Memory B cell (primary cell): ENCODE data around the gene TBRG4.
"Not testable (repeated sequence)": the region's sequence is repeated elsewhere in the genome, so short reads cannot be mapped to it uniquely, and the experiment has no call there.

Experiments
- ATAC-seq: fragments of 150-1000 bp; cut with Tn5 transposase; 2 replicates; pipeline ENCODE4 v1.10.0; 2021; ENCODE audit warnings: low read depth, mild to moderate bottlenecking, moderate library complexity
- DNase-seq, 2 donors: peaks; one replicate each; pipeline ENCODE4 v3.0.0; 2022; ENCODE audit warnings: low spot score in 2 of 2
- H3K27ac Mint-ChIP-seq: one replicate; pipeline ENCODE4 v1.8.0; 2022; ENCODE audit warnings: mild to moderate bottlenecking, moderate library complexity, mixed read lengths
- H3K27me3 Mint-ChIP-seq: one replicate; pipeline ENCODE4 v1.8.0; 2022; ENCODE audit warnings: mixed read lengths
- H3K36me3 Mint-ChIP-seq: one replicate; pipeline ENCODE4 v1.8.0; 2022; ENCODE audit warnings: mild to moderate bottlenecking, mixed read lengths
- H3K4me1 Mint-ChIP-seq: one replicate; pipeline ENCODE4 v1.8.0; 2022; ENCODE audit warnings: mixed read lengths
- H3K4me3 Mint-ChIP-seq: one replicate; pipeline ENCODE4 v1.8.0; 2022; ENCODE audit warnings: mild to moderate bottlenecking, moderate library complexity, mixed read lengths
- H3K9me3 Mint-ChIP-seq: one replicate; pipeline ENCODE4 v1.8.0; 2022; ENCODE audit warnings: mixed read lengths

Gene TBRG4

GRCh38 chr7:45111298-45112223 lies at the start of gene TBRG4:
TSS of gene TBRG4 (minus strand) at chr7:45111697. CDS start at chr7:45109237, 2,460 bp downstream.
- peak within 1 kb of the TSS; percentile 97 for H3K27ac Mint-ChIP-seq
- peak within 1 kb of the TSS; percentile 95 for H3K4me3 Mint-ChIP-seq
- no peaks in the 10 kb centered on the region for H3K9me3 Mint-ChIP-seq
- DNase-seq, result peak; percentile 90 to 91
- H3K36me3 Mint-ChIP-seq, result peaks cover 4% of the 10 kb centered on the region
- peaks cover 18% of the 10 kb centered on the region for H3K4me1 Mint-ChIP-seq
- ATAC-seq, result peak; percentile 95
- peaks cover 2% of the 10 kb centered on the region for H3K27me3 Mint-ChIP-seq

GRCh38 chr7:45161138-45161537 lies 49.6 kb upstream of the TBRG4 start:
- H3K4me3 Mint-ChIP-seq, result no peak overlapping the region
- H3K27me3 Mint-ChIP-seq, result peaks cover 31% of the 10 kb centered on the region
- peaks cover 2% of the 10 kb centered on the region for H3K36me3 Mint-ChIP-seq
- H3K4me1 Mint-ChIP-seq, result peaks cover 13% of the 10 kb centered on the region
- DNase-seq (no peak), ATAC-seq (no peak)
- H3K9me3 Mint-ChIP-seq, result peaks cover 4% of the 10 kb centered on the region
- no peak overlapping the region for H3K27ac Mint-ChIP-seq

DNA sequence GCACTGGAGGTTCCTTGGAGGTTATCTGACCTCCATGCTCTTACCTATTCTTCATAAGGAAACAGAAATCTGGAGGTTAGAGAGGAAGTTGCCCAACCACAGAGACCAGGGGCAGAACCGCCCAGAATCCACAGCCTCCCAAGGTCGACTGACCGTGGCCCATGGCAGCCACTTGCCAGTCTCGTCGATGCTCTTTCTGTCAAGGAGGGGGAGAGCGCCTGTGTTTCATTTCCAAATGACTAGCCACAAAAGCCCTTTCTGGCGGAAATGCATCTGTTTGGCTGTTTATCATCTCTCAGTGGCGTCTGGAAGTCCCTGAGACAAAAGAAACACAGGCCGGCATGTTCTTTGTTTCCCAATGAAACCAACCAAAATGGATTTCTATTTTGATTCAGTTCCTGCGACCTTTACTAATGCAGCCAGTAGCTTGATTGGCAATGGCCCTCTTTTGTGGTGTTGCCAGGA lies 49.0 kb upstream of the TBRG4 start:
- no peak overlapping the region for H3K27ac Mint-ChIP-seq
- H3K4me3 Mint-ChIP-seq, result peak overlapping the region; percentile 22
- H3K4me1 Mint-ChIP-seq, result peaks cover 13% of the 10 kb centered on the region
- H3K36me3 Mint-ChIP-seq, result peaks cover 2% of the 10 kb centered on the region
- peaks cover 4% of the 10 kb centered on the region for H3K9me3 Mint-ChIP-seq
- H3K27me3 Mint-ChIP-seq, result peaks cover 31% of the 10 kb centered on the region
- DNase-seq (no peak), ATAC-seq (peak; percentile 72)

- Mint-ChIP-seq H3K36me3 (no peaks in the 10 kb centered on the region), H3K9me3 (no peaks in the 10 kb centered on the region), H3K27me3 (peaks cover 34% of the 10 kb centered on the region), H3K27ac (no peak overlapping the region), H3K4me1 (peaks cover 13% of the 10 kb centered on the region), H3K4me3 (no peak overlapping the region)
- ATAC-seq, result no peak
- no peak for DNase-seq
Observed at GRCh38 chr7:45159296-45159695, 47.8 kb upstream of the TBRG4 start.

DNA sequence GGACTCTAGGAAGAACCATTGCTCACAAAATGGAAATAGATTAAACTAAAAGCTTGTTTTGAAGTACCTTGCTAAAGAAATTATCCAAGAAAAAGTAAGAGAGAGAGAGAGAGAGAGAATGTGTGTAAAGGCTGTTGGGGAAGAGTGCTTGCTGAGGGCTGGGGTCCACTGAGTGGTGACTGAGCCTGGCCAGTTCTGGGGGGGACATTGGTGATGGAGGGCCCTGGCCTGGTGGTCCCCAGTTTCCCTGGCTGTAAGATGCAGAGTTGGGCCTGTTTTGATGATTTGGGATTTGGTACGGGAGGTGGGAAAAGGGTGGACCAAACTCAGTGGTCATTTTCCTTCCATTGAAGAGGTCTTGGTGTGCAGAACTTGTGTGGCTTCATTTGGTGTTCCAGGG lies 47.0 kb upstream of the TBRG4 start:
- no peak for ATAC-seq
- H3K4me1 Mint-ChIP-seq, result peaks cover 13% of the 10 kb centered on the region
- no peak overlapping the region for H3K27ac Mint-ChIP-seq
- H3K27me3 Mint-ChIP-seq, result peaks cover 36% of the 10 kb centered on the region
- H3K9me3 Mint-ChIP-seq, result no peaks in the 10 kb centered on the region
- no peaks in the 10 kb centered on the region for H3K36me3 Mint-ChIP-seq
- no peak for DNase-seq
- no peak overlapping the region for H3K4me3 Mint-ChIP-seq

DNA sequence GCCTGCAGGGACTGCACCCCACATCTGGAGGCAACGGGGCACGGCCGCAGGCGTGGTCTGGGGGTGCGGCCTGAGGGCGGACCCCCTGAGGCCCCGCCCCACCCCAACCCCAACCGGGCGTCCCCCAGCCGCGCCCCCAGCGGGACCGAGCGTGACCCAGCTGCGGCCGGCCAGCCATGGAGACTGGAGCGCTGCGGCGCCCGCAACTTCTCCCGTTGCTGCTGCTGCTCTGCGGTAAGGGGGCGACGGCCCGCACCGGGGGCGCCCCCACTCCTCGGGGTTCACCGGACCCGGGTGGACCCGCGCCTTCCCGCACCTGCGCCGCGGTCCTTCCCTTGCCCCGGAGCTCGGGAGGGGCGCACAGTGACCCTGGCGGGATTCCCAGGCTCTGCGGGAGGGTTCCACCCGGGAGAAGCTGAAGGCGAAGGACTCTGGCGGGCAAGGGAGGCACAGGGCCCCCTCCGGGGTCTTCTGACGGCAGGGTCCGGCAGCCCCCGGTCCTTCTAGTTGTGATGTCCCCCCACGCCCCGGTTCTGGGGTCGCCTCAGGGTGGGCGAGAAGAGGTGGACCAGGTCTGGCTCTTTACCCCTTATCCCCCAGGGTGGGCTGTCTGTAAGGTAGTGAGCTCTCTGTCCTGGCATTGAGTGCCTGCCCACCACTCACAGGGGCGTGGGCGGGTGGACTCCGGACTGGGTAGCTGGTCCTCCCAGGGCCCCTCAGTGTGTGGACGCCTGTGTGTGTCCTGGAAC lies 46.3 kb upstream of the TBRG4 start, which contains the start of gene RAMP3:
Gene RAMP3 (plus strand): TSS at position 139 of the 749 bp plus-strand sequence. CDS start 38 bp downstream, at position 177.
- H3K27ac Mint-ChIP-seq, result no peak within 1 kb of the TSS
- peaks cover 39% of the 10 kb centered on the region for H3K27me3 Mint-ChIP-seq
- no peaks in the 10 kb centered on the region for H3K9me3 Mint-ChIP-seq
- ATAC-seq, result peak; percentile 43
- H3K4me1 Mint-ChIP-seq, result peaks cover 13% of the 10 kb centered on the region
- no peak for DNase-seq
- H3K4me3 Mint-ChIP-seq, result peak within 1 kb of the TSS; percentile 9
- H3K36me3 Mint-ChIP-seq, result no peaks in the 10 kb centered on the region

DNA sequence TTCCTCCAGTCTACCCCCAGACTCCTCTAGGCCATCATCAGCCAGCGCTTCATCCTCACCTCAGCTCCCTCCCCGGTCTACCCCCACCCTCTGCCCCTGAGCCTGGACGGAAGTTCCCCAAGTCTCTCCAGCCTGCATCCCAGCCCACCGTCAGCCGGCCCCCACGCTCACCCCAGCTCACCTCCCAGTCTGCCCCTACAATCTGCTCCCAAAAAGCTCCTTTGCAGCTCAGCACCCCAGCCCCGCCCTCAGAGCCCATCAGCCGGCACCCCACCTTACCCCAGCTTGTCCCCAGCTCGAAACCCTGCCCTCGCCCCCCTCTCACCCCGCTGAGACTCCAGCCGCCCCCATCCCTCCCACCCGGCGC lies 45.8 kb upstream of the TBRG4 start:
- Mint-ChIP-seq H3K27me3 (peaks cover 41% of the 10 kb centered on the region), H3K9me3 (no peaks in the 10 kb centered on the region), H3K4me3 (no peak overlapping the region), H3K4me1 (peaks cover 13% of the 10 kb centered on the region), H3K27ac (no peak overlapping the region), H3K36me3 (no peaks in the 10 kb centered on the region)
- DNase-seq (no peak), ATAC-seq (no peak)

GRCh38 chr7:45156516-45157272 lies 45.2 kb upstream of the TBRG4 start:
- Mint-ChIP-seq H3K36me3 (no peaks in the 10 kb centered on the region), H3K4me3 (peak overlapping the region; percentile 9), H3K27ac (no peak overlapping the region), H3K4me1 (peaks cover 13% of the 10 kb centered on the region), H3K9me3 (no peaks in the 10 kb centered on the region), H3K27me3 (peaks cover 38% of the 10 kb centered on the region)
- DNase-seq, result no peak
- ATAC-seq, result no peak

GRCh38 chr7:45155941-45156340 lies 44.4 kb upstream of the TBRG4 start:
- peaks cover 8% of the 10 kb centered on the region for H3K4me1 Mint-ChIP-seq
- DNase-seq, result no peak
- H3K36me3 Mint-ChIP-seq, result no peaks in the 10 kb centered on the region
- no peak overlapping the region for H3K4me3 Mint-ChIP-seq
- H3K27me3 Mint-ChIP-seq, result peaks cover 31% of the 10 kb centered on the region
- H3K27ac Mint-ChIP-seq, result no peak overlapping the region
- no peaks in the 10 kb centered on the region for H3K9me3 Mint-ChIP-seq
- no peak for ATAC-seq

DNA sequence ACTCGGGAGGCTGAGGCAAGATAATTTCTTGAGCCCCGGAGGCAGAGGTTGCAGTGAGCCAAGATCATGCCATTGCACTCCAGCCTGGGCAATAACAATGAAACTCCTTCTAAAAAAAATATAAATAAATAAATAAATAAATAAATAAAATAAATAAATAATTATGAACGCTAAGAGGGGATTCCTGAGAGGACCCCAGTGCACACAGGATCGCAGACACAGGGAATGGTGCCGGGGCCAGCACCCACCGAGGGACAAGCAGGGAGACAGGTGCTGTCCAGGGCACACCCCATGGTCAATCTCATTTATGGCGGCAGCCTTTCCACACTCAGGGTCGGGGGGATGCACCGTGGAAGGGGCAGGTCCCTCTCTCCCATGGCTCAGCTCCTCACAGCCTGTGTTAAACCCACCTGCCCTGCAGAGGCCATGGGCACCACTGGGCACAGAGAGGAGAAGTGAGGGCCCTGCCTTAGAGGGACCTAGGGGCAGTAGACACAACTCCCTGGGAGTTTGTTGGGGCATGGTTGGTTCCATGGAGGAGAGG lies 43.9 kb upstream of the TBRG4 start:
- Mint-ChIP-seq H3K27me3 (peaks cover 33% of the 10 kb centered on the region), H3K9me3 (no peaks in the 10 kb centered on the region), H3K27ac (no peak overlapping the region), H3K4me1 (peaks cover 8% of the 10 kb centered on the region), H3K4me3 (no peak overlapping the region), H3K36me3 (no peaks in the 10 kb centered on the region)
- DNase-seq (no peak), ATAC-seq (no peak)

GRCh38 chr7:45153861-45154260 lies 42.4 kb upstream of the TBRG4 start:
- ATAC-seq, H3K9me3 Mint-ChIP-seq, H3K4me1 Mint-ChIP-seq, H3K4me3 Mint-ChIP-seq, H3K36me3 Mint-ChIP-seq, DNase-seq, H3K27ac Mint-ChIP-seq: not testable (repeated sequence)
- peaks cover 28% of the 10 kb centered on the region for H3K27me3 Mint-ChIP-seq

DNA sequence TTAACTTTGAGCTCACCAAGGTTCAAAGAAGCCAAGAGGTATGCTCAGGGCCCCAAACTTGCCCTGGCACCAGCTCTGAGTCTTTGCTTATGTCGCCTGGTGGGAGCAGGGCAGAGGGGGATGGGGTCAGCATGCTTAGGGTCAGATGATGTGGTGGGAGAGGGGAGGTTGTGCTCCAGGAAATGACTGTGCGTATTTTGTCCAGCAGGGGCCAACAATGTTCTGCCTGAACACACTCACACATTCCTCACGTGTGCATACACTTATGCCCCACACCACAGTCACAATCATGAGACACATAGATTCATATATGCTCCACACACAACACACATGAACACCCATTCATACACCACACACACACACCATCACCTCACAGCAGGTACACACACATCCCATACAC lies 41.7 kb upstream of the TBRG4 start:
- no peaks in the 10 kb centered on the region for H3K9me3 Mint-ChIP-seq
- ATAC-seq (no peak), DNase-seq (no peak)
- no peak overlapping the region for H3K4me3 Mint-ChIP-seq
- peaks cover 26% of the 10 kb centered on the region for H3K27me3 Mint-ChIP-seq
- H3K36me3 Mint-ChIP-seq, result no peaks in the 10 kb centered on the region
- H3K27ac Mint-ChIP-seq, result no peak overlapping the region
- peaks cover 4% of the 10 kb centered on the region for H3K4me1 Mint-ChIP-seq

- Mint-ChIP-seq H3K4me3 (no peak overlapping the region), H3K36me3 (no peaks in the 10 kb centered on the region), H3K9me3 (no peaks in the 10 kb centered on the region), H3K4me1 (peaks cover 3% of the 10 kb centered on the region), H3K27ac (no peak overlapping the region), H3K27me3 (peaks cover 23% of the 10 kb centered on the region)
- DNase-seq (no peak), ATAC-seq (no peak)
Observed at GRCh38 chr7:45151967-45152366, 40.5 kb upstream of the TBRG4 start.
